GM18873 (cell line): ENCODE data around the gene S1PR5.
"Not testable (repeated sequence)": the region's sequence is repeated elsewhere in the genome, so short reads cannot be mapped to it uniquely, and the experiment has no call there.

Experiments
- ATAC-seq: cut with Tn5 transposase; IDR thresholded peaks from one replicate; pipeline ENCODE4 v1.9.1; 2021; ENCODE audit warnings: mild to moderate bottlenecking, moderate library complexity, moderate number of reproducible peaks; ENCODE audit not compliant: unreplicated experiment, low FRiP score

S1PR5 gene

DNA sequence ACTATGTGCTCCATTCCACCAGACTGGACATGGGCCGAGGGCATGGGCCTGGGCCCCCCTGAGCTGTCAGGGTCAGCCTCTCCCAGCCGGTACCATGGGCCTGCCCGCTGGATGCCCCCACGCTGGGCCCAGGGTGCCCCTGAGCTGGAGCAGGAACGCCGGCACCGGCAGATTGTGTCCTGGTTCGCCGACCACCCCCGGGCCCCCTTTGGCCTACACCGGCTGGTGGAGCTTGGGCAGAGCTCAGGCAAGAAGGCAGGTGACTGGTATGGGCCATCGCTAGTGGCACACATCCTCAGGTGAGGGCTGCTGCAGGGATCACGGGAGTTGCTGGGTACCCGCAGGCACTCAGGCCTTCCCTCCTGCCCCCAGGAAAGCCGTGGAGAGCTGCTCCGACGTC lies 29.6 kb upstream of the S1PR5 start:
- no peak for ATAC-seq

DNA sequence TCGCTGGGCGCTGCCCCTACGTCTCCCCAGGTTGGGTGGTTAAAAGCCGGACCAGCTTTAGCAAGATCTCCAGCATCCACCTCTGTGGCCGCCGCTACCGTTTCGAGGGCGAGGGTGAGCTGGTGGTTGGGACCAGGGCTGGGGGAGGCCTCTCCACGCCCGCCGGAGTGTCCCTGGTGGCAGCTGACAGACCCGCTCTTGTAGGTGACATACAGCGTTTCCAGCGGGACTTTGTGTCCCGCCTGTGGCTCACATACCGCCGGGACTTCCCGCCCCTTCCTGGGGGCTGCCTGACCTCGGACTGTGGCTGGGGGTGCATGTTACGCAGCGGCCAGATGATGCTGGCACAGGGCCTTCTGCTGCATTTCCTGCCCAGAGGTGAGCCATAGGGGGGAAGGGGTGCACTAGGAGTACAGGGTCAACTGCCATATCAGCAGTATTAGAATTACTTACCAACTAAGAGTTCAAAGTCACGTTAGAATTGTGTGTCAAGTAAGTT lies 27.6 kb upstream of the S1PR5 start:
- ATAC-seq: no peak

DNA sequence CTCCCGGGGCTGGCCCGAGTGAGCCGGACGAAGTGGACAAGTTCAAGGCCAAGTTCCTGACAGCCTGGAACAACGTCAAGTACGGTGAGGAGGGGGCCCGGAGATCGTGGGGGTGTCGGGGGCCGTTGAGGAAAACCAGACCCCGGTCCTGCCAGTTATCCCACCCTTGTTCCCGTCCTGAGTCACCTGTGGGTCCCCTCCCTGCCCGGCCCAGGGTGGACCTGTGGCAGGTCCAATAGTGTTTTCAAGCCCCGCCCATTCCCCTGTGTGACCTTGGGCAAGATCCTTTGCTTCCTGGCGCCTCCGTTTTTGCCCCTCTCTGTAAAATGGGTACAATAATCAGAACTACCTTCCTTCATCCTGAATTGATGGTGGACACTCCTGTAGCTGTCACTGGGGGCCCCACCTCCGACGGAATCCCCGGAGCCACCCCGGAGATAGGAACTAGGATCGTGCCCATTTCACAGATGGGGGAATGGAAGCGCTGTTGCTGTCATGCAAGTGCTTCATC lies 27.1 kb upstream of the S1PR5 start:
- ATAC-seq: no peak

DNA sequence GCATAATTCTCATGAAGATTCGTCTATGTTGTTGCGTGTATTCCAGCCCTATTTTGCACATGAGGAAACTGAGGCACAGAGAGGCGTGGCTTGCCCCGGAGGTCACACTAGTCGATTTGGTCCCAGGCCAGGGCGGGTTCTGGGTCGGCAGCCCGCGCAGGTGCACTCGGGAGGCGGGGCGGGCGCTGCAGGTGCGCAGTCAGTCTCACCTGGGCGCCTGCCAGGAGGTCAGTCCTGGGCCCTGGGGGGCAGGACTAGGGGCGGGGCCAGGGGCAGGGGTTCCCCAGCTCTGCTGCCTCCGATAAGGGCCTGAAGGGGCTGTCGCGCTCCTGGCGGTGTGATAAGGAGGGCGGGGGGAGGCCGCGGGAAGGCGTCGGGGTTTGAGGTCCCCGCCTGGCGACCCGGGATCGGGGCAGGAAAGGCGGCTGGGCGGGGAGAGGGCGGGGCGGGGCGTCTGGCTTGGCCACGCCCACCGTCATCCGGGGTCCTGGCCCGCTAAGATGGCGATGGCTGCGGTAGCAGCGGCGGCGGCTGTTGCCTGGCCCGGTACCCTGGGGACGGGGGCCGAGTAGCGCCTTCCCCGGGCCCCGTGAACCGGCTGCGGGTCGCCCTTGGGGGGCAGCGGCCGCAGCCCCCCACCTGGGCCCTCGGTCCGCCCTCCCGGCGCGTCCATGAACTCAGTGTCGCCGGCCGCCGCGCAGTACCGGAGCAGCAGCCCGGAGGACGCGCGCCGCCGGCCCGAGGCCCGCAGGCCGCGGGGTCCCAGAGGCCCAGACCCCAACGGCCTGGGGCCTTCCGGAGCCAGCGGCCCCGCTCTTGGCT lies 26.4 kb upstream of the S1PR5 start, which contains the start of gene ATG4D:
ATG4D (plus strand) TSS at position 485 of the 822 bp plus-strand sequence; CDS start at position 672, 187 bp downstream.
- ATAC-seq: no peak

DNA sequence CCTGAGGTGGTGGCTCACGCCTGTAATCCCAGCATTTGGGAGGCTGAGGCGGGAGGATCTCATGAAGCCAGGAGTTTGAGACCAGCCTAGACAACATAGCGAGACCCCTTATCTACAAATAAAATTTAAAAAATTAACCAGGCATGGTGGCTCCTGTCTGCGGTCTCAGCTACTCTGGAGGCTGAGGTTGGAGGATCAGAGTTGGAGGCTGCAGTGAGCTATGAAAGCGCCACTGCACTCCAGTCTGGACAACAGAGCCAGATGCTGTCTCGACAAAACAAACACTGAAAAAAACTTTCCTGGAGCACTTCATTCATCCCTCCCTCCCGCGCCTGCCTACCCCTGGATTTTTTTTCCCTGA lies 25.8 kb upstream of the S1PR5 start:
- ATAC-seq: no peak

DNA sequence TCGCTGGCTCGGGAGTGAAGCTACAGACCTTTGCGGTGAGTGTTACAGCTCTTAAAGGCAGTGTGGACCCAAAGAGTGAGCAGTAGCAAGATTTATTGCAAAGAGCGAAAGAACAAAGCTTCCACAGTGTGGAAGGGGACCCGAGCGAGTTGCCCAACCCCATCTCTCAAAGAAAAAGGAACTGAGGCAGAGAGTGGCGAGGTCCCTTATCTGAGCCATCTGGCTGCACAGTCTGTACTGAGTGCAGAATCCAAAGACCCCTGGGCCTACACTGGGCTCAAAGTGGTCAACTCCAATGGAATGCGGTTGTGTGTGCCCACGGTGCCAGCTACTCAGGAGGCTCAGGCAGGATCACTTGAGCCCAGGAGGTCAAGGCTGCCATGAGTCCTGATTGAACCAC lies 21.8 kb upstream of the S1PR5 start:
- not testable (repeated sequence) for ATAC-seq

DNA sequence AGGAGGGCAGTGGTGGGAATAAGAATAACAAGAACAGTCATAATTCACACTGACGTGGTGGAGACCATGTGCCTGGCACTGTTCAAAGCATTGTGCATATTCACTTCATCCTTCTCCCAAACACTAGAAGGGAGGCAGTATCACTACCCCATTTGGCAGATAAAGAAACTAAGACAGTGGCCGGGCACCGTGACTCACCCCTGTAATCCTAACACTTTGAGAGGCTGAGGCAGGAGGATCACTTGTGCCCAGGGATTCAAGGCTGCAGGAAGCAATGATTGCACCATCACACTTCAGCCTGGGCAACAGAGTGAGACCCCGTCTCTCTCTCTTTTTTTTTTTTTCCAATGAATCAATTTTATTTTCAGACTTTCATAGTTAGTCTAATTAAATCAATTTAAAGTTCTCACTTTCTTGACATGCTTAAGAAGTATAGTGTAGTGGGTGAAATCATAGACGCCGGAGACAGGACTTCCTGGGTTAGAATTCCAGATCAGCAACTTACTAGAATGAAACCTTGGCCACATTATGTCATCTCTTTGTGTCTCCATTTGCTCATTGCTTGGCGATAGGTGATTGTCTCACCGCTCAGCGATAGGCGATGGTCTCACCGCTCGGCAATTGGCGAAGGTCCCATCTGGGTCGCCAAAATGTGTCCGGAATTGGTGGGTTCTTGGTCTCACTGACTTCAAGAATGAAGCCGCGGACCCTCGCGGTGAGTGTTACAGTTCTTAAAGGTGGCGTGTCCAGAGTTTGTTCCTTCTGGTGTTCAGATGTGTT lies 21.1 kb upstream of the S1PR5 start:
- ATAC-seq: no peak

DNA sequence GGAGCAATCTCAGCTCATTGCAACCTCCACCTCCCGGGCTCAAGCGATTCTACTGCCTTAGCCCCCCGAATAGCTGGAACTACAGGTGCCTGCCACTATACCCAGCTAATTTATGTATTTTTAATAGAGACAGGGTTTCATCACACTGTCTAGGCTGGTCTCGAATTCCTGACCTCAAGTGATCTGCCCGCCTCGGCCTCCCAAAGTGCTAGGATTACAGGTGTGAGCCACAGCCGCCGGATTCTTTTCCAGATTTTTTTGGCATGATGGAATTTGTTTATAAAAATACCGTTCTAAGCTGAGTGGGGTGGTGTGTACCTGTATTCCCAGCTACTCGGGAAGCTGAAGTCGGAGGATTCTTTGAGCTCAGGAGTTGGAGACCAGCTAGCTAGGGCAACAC lies 20.4 kb upstream of the S1PR5 start:
- ATAC-seq: no peak

DNA sequence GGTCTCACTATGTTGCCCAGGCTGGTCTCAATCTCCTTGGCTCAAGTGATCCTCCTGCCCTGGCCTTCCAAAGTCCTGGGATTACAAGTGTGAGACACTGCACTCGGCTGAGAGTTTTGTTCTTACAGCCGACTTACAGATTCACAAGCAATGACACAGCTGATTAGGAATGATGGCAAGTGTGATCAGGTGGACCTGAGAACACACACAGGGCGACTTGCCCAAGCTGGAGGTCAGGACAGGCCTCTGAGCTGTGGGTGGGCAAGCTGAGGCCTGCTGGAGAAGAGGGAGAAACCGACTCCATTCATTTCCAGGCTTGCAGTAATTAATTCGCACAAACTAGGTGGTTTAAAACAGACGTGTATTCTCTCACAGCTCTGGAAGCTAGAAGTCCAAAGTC lies 18.4 kb upstream of the S1PR5 start:
- no peak for ATAC-seq

DNA sequence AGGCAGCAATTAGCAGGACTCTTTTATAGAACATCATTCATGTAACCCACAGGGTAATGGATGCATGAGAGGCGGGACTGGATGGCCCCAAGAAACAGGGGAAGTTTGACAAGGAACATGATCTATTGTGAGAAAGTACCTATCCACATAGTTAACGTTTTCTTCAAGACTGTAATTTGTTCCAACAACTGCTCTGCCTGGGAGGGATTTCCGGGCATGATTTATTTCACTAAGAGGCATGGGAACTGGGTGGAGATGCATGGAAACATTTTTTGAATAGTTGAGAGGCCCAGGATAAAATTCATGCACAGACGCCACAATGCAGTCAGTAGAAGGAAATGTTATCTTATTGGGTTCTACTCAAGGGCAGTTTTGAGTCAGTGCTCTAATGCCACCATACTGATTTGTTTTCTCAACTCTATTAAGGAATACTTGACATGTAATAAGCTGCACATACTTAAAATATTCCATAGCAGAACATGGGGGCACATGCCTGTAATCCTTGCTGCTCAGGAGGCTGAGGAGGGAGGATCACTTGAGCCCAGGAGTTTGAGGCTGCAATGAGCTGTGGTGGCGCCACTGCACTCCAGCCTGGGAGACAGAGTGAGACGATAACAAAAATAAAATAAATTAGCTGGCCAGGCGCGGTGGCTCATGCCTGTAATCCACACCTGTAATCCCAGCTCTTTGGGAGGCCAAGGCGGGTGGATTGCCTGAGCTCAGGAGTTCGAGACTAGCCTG lies 16.6 kb upstream of the S1PR5 start:
- no peak for ATAC-seq

DNA sequence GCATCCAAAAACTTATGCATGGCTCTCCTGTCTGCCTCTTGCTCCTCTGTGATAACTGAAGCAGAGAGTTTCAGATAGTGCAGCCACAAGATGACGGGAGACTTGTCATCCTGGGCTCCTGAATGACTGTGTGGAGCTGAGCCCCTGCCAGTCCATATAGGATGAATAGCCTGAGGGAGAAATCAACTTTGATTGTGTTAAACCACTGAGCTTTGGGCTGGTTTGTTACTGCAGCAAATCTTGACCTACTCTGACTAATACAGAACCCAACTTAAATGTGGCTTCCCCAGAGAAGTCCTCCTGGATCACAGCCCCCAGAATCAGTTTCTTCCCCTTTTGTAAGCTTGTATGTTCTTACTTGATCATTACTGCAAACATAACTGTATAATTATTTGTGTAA lies 15.2 kb upstream of the S1PR5 start:
- no peak for ATAC-seq

DNA sequence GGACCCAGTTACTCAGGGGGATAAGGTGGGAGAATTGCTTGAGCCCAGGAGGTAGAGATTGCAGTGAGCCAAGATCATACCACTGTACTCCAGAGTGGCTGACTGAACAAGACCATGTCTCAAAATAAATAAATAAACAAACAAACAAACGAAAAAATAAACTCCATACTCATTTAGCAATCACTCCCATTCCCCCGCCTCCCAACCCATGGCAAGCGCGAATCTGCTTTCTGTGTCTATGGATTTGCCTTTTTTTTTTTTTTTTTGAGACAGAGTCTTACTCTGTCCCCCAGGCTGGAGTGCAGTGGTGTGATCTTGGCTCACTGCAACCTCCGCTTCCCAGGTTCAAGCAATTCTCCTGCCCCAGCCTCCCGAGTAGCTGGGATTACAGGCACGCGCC lies 9.6 kb upstream of the S1PR5 start:
- ATAC-seq: not testable (repeated sequence)

DNA sequence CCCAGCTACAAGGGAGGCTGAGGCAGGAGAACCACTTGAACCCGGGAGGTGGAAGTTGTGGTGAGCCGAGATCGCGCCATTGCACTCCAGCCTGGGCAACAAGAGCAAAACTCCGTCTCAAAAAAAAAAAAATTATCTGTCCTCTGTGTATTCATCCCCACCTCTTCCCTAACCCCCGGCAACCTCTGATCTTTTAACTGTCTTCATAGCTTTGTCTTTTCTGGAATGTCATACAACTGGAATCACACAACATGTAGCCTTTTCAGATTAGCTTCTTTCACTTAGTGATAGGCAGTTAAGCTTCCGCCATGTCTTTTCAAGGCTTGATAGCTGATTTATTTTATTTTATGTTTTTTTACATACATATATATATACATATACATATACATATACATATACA lies 8.4 kb upstream of the S1PR5 start:
- ATAC-seq: no peak

DNA sequence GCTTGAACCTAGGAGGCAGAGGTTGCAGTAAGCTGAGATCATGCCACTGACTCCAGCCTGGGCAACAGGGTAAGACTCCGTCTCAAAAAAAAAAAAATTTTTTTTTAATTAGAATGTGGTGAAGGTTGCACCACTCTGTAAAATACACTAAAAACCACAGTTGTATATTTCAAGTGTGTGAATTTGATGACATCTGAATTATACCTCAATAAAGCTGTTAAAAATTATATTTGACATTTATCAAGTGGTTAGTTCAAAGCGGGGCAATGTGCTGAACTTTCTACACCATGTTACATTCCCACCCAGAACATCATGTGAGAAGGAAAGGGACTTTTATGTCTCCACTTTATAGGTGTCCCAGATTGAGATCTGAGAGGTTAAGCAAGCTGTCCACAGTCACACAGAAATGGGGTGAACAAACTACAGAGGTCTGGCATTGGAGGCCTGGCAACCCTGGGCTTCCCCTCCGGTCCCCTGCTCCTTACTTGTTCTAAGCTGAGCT lies 5.9 kb upstream of the S1PR5 start:
- ATAC-seq: no peak

DNA sequence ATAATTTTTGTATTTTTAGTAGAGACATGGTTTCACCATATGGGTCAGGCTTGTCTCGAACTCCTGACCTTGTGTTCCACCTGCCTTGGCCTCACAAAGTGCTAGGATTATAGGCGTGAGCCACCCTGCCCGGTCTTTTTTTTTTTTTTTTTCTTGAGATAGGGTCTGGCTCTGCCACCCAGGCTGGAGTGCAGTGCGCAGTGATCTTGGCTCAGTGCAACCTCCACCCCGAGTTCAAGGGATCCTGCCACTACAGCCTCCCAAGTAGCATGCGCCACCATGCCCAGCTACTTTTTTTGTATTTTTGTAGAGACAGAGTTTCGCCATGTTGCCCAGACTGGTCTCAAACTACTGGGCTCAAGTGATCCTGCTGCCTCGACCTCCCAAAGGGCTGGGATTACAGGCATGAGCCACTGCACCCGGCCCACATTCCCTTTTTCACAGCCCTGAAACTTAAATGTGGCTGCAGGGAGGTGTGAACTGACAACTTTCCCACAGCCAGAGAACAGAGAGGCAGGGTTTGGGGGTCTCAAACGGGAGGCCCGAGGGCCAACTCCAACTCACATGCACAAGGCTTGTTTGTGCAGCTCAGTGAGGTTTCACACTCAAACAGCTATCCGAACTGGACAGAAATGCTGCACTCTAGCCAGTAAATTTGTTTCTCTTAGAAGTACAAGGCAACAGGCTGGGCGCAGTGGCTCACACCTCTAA lies 4.4 kb upstream of the S1PR5 start:
- ATAC-seq: no peak

DNA sequence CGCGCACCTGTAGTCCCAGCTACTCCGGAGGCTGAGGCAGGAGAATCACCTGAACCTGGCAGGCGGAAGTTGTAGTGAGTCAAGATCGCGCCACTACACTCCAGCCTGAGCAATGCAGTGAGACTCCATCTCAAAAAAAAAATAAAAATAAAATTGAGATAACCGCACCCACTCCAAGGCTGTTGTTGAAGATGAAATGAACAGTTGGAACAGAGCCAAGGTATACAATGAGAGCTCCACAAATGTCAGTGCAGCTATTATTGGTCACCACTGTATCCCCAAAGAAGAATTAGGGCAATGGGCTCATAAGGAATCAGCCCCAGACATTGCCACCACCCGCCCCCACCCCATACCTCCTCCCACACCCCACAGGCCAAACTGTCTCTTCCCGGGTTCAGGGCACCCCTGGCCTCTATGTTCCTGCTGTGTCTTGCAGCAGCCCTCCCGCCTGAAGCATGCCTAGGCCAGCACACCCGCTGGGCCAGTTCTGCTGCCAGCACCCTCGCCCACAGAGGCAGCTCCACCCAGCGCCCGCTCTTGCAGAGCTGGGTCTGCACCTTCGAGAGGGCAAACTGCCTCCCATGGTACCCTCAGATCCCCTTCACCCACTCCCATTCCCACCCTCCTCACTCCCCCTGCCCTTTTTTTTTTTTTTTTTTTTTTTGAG lies 3.5 kb upstream of the S1PR5 start:
- no peak for ATAC-seq

DNA sequence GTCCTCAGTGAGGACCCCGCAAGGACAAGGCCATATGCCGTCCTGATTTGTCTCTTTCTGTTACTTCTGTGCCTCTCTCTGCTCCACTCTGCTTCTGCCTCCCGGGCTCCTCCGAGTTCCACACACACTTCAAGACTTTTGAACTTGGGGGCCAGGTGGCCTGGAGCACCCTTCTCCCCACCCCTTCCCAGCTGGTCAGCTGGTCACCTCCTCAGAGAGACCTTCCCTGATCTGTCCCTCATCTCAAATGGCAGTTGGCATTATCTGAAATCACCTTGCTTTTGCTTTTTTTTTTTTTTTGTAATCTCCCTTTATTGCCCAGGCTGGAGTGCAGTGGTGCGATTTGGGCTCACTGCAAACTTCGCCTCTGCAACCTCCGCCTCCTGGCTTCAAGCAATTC lies 2.2 kb upstream of the S1PR5 start:
- no peak for ATAC-seq

DNA sequence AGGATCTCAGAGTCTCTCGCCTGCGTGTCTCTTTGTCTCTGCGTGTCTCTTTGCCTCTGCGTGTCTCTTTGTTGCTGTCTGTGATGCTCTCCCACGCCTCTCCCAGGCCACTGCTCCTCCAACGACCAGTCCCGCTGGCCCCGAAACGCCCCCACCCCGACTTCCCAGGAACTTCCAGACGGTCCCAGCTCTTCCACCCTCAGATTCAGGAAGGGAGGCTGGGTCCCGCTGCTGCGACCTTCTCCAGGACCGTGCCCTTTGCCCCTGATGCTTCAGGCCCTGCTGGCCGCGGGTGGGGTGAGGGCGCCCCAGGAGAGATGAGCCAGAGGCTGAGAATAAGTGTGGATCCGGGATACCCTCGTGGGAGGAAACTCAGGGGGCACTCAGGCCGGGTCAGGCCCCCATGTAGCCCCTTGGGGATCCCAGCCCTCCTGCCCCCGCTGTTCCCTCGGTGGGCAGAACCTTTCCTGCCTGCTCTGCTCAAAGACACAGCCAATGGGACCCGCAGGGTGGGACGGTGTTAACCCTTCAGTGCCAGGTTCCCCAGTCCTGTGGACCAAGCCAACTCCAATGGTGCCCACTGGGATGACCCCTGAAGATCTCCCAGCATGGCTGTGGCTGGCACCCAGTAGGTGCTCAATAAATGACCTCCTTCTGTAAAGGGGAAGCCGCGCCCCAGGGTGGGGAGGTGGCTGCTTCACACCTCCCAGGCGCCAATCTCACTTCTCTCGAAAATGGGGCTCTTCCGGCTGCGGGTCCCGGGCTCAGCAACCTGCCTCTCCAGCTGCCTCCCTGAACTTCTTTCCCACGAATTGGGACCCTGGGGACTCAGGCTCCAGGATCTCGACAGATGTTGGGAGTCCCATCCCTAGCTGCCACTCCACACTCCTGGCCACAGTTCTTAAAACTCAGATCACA lies 1.5 kb upstream of the S1PR5 start:
- ATAC-seq: no peak
